Progenitor cell of endocrine pancreas (in vitro differentiated cells): ENCODE data around the gene RBP7. TPM values are rescaled to one million over a fixed set of nuclear protein-coding genes. Genes with fewer than 3 reads are reported as not detected.

Source experiments
- DNase-seq: peaks from one replicate; pipeline ENCODE4 v3.0.0; 2021; ENCODE audit warnings: low spot score; ENCODE audit not compliant: unreplicated experiment
- H3K27ac Mint-ChIP-seq: 2 replicates; pipeline ENCODE4 v1.8.0; 2021; ENCODE audit warnings: mild to moderate bottlenecking, moderate library complexity, mixed read lengths
- H3K27me3 Mint-ChIP-seq: 2 replicates; pipeline ENCODE4 v1.8.0; 2021; ENCODE audit warnings: mixed read lengths
- H3K36me3 Mint-ChIP-seq: 2 replicates; pipeline ENCODE4 v1.8.0; 2022; ENCODE audit warnings: mixed read lengths; ENCODE audit not compliant: insufficient read depth
- H3K4me1 Mint-ChIP-seq: 2 replicates; pipeline ENCODE4 v1.8.0; 2021; ENCODE audit warnings: low read depth, mixed read lengths
- H3K4me3 Mint-ChIP-seq: 2 replicates; pipeline ENCODE4 v1.8.0; 2021; ENCODE audit warnings: low read depth, mild to moderate bottlenecking, moderate library complexity, mixed read lengths
- H3K9me3 Mint-ChIP-seq: 2 replicates; pipeline ENCODE4 v1.8.0; 2021; ENCODE audit warnings: low read depth, mixed read lengths
- CTCF ChIP-seq: fragments of 200-600 bp; sonication (generic); IDR thresholded peaks from one replicate; pipeline ENCODE4 v1.5.0; 2021; ENCODE audit warnings: antibody characterized with exemption, mild to moderate bottlenecking; ENCODE audit not compliant: unreplicated experiment
- long read RNA-seq: library from polyadenylated mRNA; unstranded; transcript quantifications from one replicate; pipeline ENCODE4 v2.0.0, GENCODE V29; 2020
- total RNA-seq: library from RNA; stranded (reverse); gene quantifications from 2 replicates; pipeline ENCODE4 v1.2.1, GENCODE V29; 2021

Gene RBP7
- 0.55 and 0.65 TPM in 2 replicates for total RNA-seq
- long read RNA-seq = 0 reads

- Mint-ChIP-seq H3K27ac (peak within 1 kb of the TSS; percentile 69), H3K4me3 (peak within 1 kb of the TSS; percentile 69), H3K4me1 (peaks cover 4% of the 10 kb centered on the region), H3K27me3 (peaks cover 38% of the 10 kb centered on the region), H3K9me3 (no peaks in the 10 kb centered on the region), H3K36me3 (no peaks in the 10 kb centered on the region)
- DNase-seq = peak; percentile 18
- TF ChIP-seq CTCF = no peak
These were observed at the start of gene RBP7 for GRCh38 chr1:9996624-9997582. Gene RBP7 (plus strand): TSS chr1:9997228. CDS start chr1:9997259, 31 bp downstream.

- Mint-ChIP-seq H3K9me3 (no peaks in the 10 kb centered on the region), H3K4me3 (no peak overlapping the region), H3K4me1 (no peaks in the 10 kb centered on the region), H3K36me3 (no peaks in the 10 kb centered on the region), H3K27me3 (no peaks in the 10 kb centered on the region), H3K27ac (peak overlapping the region; percentile 37)
- TF ChIP-seq CTCF = no peak
- DNase-seq = no peak
These were observed 39.3 kb upstream of the RBP7 start for GRCh38 chr1:9957726-9958125.

GRCh38 chr1:9960011-9960410, 37.0 kb upstream of the RBP7 start:
- Mint-ChIP-seq H3K27me3 (no peaks in the 10 kb centered on the region), H3K4me3 (no peak overlapping the region), H3K9me3 (no peaks in the 10 kb centered on the region), H3K27ac (no peak overlapping the region), H3K4me1 (no peaks in the 10 kb centered on the region), H3K36me3 (peaks cover 1% of the 10 kb centered on the region)
- no peak for TF ChIP-seq CTCF
- no peak for DNase-seq

GRCh38 chr1:9960706-9961562, 36.1 kb upstream of the RBP7 start:
- no peak for TF ChIP-seq CTCF
- no peak for DNase-seq
- H3K27ac Mint-ChIP-seq = no peak overlapping the region
- H3K36me3 Mint-ChIP-seq = peaks cover 1% of the 10 kb centered on the region
- H3K27me3 Mint-ChIP-seq = no peaks in the 10 kb centered on the region
- no peaks in the 10 kb centered on the region for H3K4me1 Mint-ChIP-seq
- H3K4me3 Mint-ChIP-seq = no peak overlapping the region
- H3K9me3 Mint-ChIP-seq = no peaks in the 10 kb centered on the region

GRCh38 chr1:9984253-9984652, 12.8 kb upstream of the RBP7 start:
- no peak for DNase-seq
- Mint-ChIP-seq H3K4me1 (peaks cover 13% of the 10 kb centered on the region), H3K9me3 (no peaks in the 10 kb centered on the region), H3K36me3 (peaks cover 11% of the 10 kb centered on the region), H3K27ac (no peak overlapping the region), H3K27me3 (no peaks in the 10 kb centered on the region), H3K4me3 (no peak overlapping the region)
- no peak for TF ChIP-seq CTCF
